ENCODE results near the gene LRP2.

The LRP2 gene

DNA sequence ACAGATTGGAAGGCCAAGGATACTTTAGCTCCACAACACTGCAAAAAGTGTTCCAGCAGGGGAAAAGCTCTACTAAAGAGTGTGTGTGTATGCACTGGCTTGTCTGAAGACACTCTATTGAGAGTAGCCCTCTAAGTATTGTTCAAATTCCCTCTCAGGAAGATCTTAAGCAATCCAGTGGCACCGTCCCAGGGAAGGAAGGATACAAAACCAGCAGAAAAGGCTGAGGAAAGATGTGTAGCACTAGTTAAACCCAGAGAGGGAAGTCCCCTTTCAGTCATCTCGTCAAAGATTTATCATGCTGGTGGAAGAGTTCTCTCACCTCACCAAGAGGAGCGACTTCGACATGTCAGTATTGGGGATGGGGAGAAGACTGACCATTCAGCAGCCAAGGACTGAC is 242.5 kb downstream of the LRP2 start:
- no peak for DNase-seq (ENCODE audit: low read depth)

DNA sequence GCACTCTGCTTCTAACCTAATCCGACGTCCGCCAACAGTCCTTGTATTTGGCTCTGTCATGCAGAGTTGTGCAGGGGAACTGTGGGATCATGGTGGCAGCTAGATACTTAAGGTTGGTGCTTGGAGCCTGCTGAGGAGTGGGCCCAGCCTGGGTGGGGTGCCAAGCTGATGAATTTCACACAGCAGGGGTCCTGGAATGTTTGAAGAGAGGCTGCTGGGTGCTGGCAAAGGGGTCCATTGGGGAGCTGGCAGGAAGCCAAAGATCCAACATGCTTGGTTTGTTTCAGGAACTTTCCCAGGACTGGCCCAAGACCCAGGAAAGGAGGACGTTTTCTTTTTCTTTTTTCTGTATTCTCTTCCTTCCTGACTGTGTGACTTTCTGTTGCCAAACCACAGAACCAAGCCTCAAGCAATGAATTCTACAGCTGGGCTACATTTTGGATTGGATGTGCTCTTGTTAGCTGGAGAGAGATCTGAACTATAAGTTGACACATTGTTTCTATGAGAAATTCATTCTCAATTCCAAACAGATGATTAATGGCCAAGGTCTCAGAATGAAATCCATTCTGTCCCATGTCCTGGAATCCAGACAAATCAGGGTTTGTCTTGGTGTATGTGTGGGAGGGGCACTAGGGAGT is 243.1 kb downstream of the LRP2 start:
- no peak for DNase-seq (ENCODE audit: low read depth)

DNA sequence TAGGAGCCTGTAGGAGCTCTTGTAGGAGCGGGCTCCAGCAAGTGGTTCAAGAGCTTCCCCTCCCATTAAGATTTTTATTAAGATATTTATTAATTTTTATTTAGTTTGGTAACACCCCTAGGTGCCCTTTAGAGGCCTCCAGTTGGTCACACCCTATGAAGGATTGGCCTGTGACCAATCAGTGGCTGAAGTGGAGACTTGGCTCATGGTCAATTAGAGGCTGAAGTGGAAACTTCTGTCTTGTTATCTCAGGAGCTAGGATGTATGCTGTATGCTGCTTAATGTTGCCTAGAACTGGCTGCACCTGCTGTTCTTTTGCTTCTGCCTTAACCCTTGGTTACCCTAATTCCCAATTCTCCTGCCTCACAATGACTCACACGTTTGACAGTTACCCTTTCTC is 244.3 kb downstream of the LRP2 start:
- DNase-seq (ENCODE audit: low read depth): no peak

DNA sequence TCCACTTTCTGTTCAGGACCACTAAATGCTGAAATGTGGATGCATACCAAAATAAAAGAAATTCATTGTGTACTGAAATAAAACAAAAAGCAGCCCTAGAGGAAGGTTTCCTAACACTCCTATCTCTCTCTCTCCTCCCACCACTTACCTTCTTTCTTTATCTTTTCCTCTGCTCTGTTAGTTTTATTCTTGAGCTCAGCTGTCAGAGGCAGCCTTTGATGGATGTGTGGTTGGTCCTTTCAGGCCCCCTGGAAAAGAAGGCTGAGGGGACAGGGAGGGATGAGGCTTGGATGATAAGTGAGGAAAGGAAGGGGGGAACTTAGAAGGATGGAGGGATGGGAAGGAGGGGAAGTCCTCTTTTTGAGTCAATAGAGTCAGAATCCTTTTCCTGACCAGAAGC is 245.3 kb downstream of the LRP2 start:
- DNase-seq (ENCODE audit: low read depth): no peak

DNA sequence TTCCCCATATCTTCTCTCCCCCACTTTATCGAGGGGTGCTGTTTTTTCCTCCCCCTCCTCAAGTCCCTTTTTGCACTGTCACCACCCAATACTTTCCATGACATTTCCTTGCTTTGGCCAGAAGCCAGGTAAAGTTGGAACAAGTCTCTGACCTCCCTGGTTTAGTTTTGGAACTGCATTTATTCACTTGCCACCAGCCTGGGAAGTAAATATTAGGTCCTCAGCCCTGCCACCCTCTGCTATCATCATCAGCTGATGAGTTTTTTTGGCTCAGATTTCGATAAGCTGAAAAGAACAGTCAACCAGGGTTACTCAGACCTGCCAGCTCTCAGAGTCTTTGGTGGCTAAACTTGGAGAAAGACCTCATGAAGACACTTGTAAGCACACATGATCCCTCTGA is 246.0 kb downstream of the LRP2 start:
- DNase-seq (ENCODE audit: low read depth): no peak

DNA sequence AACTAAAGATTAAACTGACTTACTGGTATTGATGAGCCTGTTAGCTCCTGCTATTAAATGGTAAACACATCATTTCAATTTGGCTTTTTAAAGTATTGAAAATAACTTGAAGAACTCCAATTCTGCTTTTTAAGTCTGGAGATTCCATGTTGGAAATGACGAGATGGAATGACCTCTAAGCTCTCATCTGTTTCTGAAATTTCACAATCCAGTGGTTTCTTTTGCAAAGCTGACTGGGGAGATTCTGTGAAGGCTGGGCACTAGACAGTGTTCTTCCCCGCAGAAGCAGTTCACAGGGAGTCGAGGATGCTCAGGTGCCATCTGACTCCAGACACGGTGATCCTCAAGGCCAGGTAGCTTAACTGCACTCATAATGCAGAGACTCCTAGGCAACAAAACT is 248.3 kb downstream of the LRP2 start:
- DNase-seq (ENCODE audit: low read depth): no peak

DNA sequence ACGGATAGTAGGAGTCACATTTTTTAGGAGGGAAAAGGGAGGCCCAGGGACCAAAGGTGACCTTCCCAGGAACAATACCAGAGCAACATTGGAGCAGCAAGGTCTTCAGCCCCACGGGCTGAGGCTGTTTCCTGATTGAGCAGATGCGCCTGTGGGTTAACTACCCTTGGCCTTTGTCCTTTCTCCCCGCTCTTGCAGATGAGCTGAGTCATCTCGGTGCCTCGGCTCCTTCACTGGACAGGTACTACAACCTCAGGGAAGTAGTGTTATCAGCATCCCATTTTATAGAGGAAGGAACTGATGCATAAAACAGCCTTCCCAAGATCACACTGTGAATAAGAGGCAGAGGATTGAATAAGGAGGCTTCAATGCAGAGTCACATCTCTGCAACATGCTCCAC is 249.5 kb downstream of the LRP2 start:
- DNase-seq (ENCODE audit: low read depth): no peak

DNA sequence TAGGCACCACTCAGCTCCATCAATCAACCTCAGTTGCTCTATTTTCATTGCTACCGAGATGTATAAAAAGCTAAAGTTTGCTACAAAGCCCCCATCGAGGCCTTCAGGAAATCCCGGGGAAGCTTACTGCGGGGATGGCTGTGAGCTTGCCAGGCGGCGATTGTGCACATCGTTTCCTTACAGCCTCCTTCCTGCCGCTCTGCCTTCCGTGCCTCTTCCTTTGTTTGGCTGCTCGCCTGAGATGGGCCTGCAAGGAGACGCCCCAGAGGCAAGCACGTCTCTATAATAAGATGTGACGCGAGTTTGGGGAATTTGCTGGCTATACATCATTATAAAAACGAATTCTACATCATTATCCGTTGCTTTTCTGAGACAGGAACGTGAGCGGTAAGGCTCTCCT is 251.4 kb downstream of the LRP2 start:
- no peak for DNase-seq (ENCODE audit: low read depth)

DNA sequence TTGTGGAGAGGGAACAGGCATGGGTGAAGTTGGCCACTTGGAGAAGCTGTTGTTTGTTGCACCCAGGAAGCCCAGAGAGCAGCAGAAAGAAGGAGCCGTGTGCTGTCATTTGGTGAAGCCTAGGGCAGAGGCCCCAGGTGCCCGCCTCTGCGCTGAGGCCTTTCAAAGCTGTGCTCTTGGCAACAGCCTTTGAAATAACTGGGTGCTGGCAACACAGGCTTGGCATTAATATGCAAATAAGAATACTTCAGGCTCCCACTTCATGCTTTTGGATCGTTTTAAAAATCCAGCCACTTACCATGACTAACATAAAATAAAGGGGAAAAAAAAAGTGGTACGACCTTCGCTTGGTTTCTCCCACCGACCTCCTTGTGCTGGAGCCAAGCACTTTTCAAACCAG is 251.9 kb downstream of the LRP2 start:
- DNase-seq (ENCODE audit: low read depth): no peak

DNA sequence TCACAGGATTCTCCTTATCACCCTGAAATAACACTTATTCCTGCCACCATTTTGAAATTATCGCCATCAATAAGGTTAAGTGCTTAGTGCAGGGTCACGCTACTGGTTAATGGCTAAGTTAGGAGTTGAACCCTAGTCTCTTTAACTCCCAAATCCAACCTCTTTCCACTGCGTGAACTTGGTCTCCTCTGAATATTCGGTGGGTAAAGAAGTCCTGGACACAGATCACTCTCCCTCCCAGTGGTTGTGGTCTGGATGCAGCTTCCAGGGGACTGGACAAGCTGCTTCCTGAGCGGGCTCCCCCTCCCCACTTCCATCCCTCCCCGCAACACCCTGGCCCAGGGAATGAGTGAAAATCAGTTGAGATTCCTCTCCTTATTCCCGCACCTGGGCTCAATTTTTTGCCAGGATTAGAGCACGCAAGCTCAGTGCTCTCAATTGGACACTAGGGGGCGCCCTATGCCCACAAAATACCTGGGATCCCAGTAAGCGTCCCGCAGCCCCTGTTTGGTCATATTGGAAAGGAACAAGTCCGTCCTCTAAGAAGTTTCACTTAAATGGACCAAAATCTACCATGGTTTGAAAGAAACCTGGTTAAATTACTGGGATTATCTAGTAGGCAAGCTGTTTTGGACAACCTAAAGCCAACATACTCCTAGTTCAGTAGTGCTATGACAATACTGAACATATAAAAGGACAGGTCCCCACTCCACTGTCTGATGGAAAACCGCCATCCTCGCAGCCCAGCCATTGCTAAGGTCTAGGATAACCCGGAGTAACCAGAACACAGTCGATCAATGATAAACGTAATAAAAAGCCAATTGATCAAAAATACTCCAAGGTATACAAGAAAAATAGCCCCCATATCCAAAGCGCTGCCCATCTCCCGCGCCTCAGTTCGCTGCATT is 252.6 kb downstream of the LRP2 start:
- DNase-seq (ENCODE audit: low read depth): peak; percentile 30

DNA sequence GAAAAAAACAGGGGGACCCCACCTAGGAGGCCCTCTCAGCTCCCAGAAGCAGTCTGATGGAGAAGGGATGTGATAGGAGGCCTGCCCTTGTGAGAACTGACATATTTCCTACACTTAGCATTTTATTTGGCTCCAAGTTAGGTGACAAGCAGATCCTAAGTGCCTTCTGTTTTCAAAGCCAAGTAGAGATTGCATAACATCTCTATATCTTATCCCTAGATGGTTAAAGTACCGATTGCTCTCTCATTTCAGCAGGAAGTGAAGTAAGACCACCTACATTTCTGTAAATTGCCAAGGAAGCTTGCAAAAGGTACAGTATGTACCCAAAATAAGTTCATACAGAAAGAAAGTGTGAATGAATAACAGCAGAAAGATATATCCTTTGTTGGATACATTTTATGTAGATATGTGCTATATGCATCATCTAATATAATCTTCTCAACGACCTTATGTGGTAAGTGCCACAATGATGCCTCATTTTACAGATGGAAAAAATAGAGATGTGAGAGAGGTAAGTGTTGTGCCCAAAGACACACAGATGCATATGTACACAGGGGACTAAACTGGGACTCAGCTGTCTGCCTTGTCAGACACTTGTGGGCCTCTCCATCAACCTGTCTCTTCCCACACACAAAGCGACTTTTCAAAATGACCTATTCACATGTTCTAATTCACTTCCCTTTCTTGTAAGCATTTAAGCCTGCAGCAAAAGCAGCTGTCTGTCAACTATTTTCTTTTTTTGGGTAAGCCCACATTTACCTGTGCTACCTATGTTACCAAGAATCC is 254.0 kb downstream of the LRP2 start:
- DNase-seq (ENCODE audit: low read depth): no peak

DNA sequence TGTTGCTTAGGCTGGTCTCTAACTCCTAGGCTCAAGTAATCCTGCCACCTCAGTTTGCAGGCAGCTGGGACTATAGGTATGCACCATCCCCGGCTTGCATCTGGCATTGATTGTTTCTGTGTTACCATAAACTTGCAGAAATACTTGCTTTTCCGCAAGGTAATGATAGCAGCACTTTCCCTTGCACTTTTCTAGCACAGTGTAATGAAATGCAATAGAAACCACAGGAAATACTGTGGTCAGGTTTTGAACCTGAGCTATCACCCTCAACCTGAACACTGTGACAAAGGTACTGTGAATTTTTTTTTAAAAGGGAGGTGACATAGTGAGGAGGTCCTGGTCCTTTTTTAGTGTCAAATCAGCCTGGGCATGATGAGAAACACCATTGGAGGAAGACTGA is 254.7 kb downstream of the LRP2 start:
- DNase-seq (ENCODE audit: low read depth): no peak

DNA sequence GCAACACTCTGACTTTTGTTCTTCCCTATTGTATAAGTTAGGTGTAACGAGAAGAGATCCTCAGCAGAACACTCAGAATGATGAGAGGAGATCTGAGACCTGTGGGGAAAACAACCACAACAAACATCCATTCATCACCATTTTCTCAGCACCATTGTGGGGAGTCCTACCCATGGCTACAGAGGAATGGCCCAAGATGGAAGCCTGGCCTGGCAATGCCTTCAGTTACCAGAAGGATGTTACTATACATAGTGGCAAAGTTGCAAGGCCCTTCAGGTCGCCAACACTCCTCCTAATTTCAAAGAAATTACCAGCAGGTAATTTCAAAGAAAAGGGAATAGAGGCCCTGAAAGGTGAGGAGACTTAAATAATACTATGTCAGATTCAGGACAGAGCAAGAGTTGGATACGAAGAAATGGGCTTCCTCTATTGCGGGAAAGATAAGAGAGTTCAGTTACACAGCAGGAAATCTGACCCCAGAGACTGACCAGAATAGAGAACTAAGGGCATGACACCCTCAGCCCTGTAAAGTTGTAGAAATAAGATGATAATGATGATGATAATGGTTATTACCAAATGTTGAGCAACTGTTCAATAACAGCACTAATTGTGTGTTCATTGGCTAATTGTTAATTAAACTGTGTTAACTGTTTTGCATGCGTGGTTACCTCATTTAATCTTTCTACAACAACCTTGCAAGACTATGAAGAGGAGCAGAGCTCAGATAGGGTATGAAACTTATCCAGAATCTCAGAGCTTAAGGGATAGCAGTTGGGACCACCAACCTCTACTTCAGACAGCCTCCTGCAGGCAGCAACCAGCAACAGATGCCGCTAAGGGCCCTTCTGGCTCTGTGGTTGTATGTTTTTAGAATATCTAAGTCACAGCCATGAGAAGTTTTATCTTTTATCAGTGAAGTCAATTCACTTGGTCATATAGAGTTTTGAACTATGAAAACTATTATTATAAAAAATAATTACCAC is 255.5 kb downstream of the LRP2 start:
- DNase-seq (ENCODE audit: low read depth): no peak

DNA sequence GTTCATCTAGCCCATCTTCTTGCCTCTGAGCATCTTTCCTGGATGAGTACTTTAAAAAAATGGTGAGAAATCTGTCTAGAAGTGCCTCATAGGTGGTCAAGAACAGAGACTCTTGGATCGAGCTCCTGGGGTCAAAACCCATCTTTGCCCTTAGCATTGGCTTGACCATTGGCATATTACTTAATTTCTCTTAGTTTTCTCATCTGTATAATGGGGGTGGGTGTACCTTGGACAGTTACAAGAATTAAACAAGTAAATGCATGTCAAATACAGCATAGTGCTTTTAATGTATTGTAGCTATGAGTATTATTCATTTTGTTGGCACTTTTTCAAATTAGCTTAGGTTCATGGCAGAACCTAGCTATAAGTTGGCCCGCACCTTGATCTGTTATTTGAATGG is 256.2 kb downstream of the LRP2 start:
- no peak for DNase-seq (ENCODE audit: low read depth)

DNA sequence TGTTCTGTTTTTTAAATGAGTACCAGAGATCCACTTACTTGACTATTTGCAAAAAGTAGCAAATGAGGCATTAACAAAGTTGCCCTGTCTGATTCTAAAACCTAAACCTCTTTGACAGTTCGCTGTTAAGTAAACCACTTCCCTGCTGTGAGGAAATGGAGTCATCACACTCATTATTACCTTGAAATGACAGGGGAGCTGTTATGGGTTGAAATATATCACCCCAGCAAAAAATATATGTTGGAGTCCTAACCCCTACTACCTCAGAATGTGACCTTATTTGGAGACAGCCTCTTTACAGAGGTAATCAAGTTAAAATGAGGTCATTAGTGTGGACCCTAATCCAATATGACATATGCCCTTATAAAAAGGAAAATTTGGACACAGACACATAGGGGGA is 256.9 kb downstream of the LRP2 start:
- no peak for DNase-seq (ENCODE audit: low read depth)

DNA sequence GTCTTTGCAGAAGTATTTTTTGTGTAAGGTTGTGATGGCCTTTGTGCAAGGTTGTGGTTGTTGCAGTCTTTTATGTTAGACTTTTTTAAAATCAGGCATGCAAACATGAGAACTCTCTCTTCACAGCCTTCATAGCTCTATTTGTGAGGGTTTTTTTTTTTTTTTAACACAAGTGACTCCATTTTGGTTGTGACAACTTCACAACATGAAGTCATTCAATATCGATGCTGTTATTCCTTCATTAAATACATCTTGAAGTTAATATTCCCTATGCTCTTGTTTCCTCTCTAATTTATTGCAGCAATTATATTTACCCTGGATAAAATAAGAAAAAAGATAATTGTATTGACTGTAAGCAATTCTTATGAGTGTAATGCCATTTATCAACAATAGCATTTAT is 257.5 kb downstream of the LRP2 start:
- DNase-seq (ENCODE audit: low read depth): no peak

DNA sequence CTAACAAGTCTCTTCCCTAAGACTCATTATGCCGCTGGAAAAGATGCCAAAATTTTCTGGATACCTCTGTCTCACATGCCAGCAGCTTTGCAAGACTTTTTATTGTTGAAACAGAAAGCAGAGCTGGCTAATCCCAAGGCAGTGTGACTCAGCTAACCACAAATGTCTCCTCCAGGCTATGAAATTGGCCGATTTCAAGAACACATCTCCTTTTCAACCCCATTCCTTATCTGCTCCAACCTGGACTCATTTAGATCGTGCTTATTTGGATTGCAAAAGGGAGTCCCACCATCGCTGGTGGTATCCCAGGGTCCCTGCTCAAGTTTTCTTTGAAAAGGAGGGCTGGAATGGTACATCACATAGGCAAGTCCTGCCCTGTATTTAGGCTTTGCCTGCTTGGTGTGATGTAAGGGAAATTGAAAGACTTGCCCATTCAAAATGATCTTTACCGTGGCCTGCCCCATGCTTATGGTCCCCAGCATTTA is 266.7 kb downstream of the LRP2 start:
- peak; percentile 76 for DNase-seq (ENCODE audit: low read depth)

DNA sequence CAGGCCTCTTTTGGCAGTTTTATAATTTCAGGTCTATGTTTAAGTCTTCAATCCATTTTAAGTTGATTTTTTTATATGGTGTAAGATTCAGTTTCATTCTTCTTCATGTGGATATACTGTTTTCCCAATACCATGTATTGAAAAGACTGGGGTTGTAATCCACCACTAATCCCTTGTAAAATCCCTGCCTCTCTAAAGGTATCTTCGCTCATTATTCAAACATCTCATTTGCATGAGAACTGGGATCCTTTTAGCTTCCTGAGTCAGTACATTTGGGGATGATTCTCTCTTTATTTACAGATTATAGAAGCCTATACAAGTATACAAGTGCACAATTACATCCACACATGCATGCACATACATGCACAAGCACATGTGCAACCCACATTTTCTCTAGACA is 267.7 kb downstream of the LRP2 start:
- no peak for DNase-seq (ENCODE audit: low read depth)

DNA sequence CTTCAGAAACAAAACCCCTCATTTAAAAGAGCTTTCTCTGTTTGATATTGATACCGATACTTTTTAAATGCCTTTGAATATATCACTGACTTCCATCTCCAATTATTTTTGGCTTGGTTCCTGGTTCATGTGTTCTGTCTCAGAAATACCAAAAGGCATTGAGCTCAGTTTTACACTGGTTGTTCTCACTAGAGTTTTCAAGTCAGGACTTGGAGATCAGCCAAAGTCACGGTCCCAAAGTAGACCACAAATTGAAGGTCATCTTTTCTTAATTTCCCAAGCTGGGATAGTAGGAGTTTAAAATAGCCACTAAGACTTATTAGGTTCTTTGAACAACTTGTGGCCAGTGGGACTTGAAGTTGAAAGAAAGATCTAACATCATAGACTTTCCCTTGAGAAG is 268.8 kb downstream of the LRP2 start:
- no peak for DNase-seq (ENCODE audit: low read depth)

DNA sequence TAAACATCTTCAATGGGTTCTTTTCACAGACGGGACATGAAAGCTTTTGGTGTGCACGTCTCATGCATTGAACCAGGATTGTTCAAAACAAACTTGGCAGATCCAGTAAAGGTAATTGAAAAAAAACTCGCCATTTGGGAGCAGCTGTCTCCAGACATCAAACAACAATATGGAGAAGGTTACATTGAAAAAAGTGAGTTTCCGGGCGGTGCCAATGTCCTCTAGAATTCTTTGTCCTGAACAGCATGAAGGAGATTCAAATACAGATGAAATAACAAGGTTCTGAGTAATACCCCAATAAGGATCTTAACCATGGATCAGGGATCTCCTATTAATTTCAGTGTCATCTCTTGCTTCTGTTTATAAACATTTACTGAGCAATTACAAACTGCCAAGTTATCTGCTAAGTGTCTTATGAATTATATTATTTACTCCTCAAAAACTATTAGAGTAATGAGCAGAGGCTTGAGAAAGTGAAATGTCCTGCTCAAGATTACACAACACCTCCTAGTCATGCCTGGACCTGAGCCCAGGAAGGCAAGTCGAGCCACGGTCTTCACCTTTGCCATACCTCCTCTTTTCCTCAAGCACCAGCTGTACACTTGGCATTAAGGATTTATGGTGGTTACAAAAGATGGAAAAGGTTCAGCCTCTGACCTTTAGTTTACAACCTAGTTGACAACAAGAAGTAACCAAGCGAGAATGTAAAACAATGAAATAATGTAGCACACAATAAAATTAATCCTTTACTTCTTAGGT is 270.4 kb downstream of the LRP2 start:
- DNase-seq (ENCODE audit: low read depth): no peak

DNA sequence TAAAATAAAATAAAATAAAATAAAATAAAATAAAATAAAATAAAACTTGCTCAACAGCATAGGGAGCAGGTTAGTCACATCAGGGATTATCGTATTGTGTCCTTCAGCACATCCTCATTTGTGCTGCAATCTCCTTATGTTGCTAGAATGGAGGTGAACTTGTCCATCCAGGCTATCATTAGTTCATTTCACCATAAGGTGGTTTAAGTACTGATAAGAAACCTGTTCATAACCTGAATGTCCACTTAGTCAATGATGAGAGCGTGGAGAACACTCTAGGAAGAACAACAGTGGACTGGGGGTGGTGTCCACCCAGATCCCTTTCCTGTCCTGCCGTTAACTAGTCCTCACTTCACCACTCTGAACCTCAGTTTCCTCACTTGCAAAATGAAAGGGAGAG is 271.1 kb downstream of the LRP2 start:
- DNase-seq (ENCODE audit: low read depth): no peak
